Sigmoid colon (tissue), 7 donors: Measurements from ENCODE around the gene NUP188. TPM values are rescaled to one million over a fixed set of nuclear protein-coding genes. Genes with fewer than 3 reads are reported as not detected.

ENCODE experiments used
- DNase-seq: peaks from one replicate; pipeline ENCODE4 v3.0.0-alpha.2; 2019
- H3K27ac ChIP-seq, 4 donors: fragments of 200-600 bp; sonication (generic); one replicate each; pipeline ENCODE4 v1.5.1; 2016 to 2019; ENCODE audit warnings: mild to moderate bottlenecking in 1 of 4
- H3K27me3 ChIP-seq, 3 donors: fragments of 200-600 bp; sonication (generic); one replicate each; pipeline ENCODE4 v1.5.1; 2019; ENCODE audit warnings: mild to moderate bottlenecking in 1 of 3
- H3K36me3 ChIP-seq, 4 donors: fragments of 200-600 bp; sonication (generic); one replicate each; pipeline ENCODE4 v1.5.1; 2016 to 2019
- H3K4me1 ChIP-seq, 4 donors: fragments of 200-600 bp; sonication (generic); one replicate each; pipeline ENCODE4 v1.5.1; 2017 to 2019
- H3K4me3 ChIP-seq, 4 donors: fragments of 200-600 bp; sonication (generic); one replicate each; pipeline ENCODE4 v1.5.1; 2017 to 2019; ENCODE audit warnings: mild to moderate bottlenecking in 2 of 4, moderate library complexity in 1 of 4
- H3K9me3 ChIP-seq, 4 donors: fragments of 200-600 bp in 3 of 4; sonication (generic) in 3 of 4; one replicate each; pipeline versions ENCODE4 v1.5.1 to v1.6.1; 2013 to 2019
- EP300 ChIP-seq, 4 donors: sonication (generic); formaldehyde crosslinking; IDR thresholded peaks; one replicate each; pipeline ENCODE4 v1.6.1; 2017; ENCODE audit warnings: antibody characterized with exemption in 4 of 4
- POLR2A ChIP-seq, 2 donors: fragments of 450-650 bp; IDR thresholded peaks; one replicate each; pipeline ENCODE4 v1.6.1; 2016; ENCODE audit warnings: antibody characterized with exemption in 2 of 2, mild to moderate bottlenecking in 2 of 2, moderate library complexity in 2 of 2
- POLR2AphosphoS5 ChIP-seq, 4 donors: sonication (generic); formaldehyde crosslinking; IDR thresholded peaks; one replicate each; pipeline ENCODE4 v1.6.1; 2017; ENCODE audit warnings: antibody characterized with exemption in 4 of 4
- WGBS, 2 donors: extraction: QIAGEN DNeasy Blood & Tissue Kit; methylation state at CpG; one replicate each; pipeline ENCODE4 v1.1.7; 2013; 5-methylcytosine and 5-hydroxymethylcytosine counted together
- intact Hi-C: fragments of 100-400 bp; cut with DNase I; formaldehyde crosslinking; loops from one replicate; pipeline ENCODE4 v1.15.1; 2023
- polyA plus RNA-seq, 3 donors: library from polyadenylated mRNA; stranded (reverse); fragments of 200-250 nt; gene quantifications; one replicate each; pipeline ENCODE4 v1.2.3, GENCODE V29; 2013
- total RNA-seq, 4 donors: library from RNA; depleted of rRNA; stranded (reverse); fragments of >200 nt; gene quantifications; one replicate each; pipeline ENCODE4 v1.1.0, GENCODE V29; 2016
- TF ChIP-seq, protein P1 (sequence below), 4 experiments: fragments of 450-650 bp in 3 of 4; fragments of 200-600 bp in 1 of 4; IDR thresholded peaks; one replicate each; pipeline ENCODE4 v1.5.1; 2016 to 2019; ENCODE audit warnings: antibody characterized with exemption in 4 of 4, mild to moderate bottlenecking in 3 of 4, moderate library complexity in 2 of 4
- donor health status: healthy with polysubstance abuse.
- donor health status: Bipolar disorder and iron deficiency.
- donor health status: healthy.

Gene NUP188
- total and polyA plus RNA-seq, 7 donors: 3.7 to 28.8 (median 21.3) TPM

DNA sequence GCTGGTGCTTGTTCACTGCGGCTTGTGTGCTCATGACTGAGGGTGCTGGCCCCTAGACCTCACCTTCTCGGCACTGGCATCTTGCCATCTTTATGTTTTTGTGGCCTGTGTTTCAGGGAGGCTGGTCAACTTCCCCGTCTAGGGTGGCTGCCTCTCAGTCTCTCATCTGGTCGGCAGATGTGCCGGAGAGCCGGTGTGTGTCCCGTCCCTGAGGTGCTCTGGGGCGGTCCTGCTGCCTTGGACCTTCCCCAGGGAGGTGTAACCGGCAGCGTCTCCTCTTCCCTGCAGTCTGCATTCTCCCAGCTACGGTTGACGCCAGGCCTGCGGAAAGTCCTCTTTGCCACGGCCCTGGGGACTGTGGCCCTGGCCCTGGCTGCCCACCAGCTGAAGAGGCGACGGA, 94.5 kb downstream of the NUP188 start:
- no peak for DNase-seq
- TF ChIP-seq POLR2A (IDR thresholded peaks at IDR 0.05): no peak
- no peak for TF ChIP-seq POLR2AphosphoS5 (IDR thresholded peaks at IDR 0.05)
- TF ChIP-seq EP300 (IDR thresholded peaks at IDR 0.05): no peak
- TF ChIP-seq, protein P1, sequence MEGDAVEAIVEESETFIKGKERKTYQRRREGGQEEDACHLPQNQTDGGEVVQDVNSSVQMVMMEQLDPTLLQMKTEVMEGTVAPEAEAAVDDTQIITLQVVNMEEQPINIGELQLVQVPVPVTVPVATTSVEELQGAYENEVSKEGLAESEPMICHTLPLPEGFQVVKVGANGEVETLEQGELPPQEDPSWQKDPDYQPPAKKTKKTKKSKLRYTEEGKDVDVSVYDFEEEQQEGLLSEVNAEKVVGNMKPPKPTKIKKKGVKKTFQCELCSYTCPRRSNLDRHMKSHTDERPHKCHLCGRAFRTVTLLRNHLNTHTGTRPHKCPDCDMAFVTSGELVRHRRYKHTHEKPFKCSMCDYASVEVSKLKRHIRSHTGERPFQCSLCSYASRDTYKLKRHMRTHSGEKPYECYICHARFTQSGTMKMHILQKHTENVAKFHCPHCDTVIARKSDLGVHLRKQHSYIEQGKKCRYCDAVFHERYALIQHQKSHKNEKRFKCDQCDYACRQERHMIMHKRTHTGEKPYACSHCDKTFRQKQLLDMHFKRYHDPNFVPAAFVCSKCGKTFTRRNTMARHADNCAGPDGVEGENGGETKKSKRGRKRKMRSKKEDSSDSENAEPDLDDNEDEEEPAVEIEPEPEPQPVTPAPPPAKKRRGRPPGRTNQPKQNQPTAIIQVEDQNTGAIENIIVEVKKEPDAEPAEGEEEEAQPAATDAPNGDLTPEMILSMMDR (IDR thresholded peaks at IDR 0.05): no peak
- Histone ChIP-seq H3K27ac (no peak overlapping the region), H3K9me3 (no peaks in the 10 kb centered on the region), H3K27me3 (no peaks in the 10 kb centered on the region), H3K4me1 (peaks cover 0 to 19% (median 16%) of the 10 kb centered on the region in 4 donors), H3K4me3 (no peak overlapping the region), H3K36me3 (peaks cover 0 to 67% (median 30%) of the 10 kb centered on the region in 4 donors)
- 90 to 96% methylated on average over 16 of the region's 16 CpGs for WGBS, 2 donors
- intact Hi-C loops: no loop called here

DNA sequence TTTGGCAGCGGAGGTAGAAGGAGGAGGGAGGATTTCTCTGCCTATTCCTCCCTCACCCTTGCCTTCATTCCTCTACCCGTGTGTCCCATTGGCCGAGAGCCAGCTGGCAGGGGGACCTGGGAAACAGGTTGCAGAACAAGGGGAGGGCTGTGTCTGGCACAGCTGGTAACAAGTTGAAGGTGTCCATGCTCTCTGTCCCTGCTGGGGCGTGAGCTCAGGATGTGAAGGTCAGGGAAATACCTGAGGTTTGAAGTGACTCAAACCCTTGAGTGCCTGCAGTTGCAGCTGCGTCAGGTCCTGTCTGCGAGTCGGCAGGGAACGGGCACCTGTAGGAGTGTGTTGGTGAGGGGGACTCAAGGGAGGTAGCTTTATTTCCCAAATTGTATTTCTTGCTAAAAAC, 105.1 kb downstream of the NUP188 start:
- no peak overlapping the region for H3K4me3 ChIP-seq
- H3K27me3 ChIP-seq: no peaks in the 10 kb centered on the region
- no peaks in the 10 kb centered on the region for H3K9me3 ChIP-seq
- H3K27ac ChIP-seq: no peak overlapping the region
- H3K4me1 ChIP-seq: no peaks in the 10 kb centered on the region
- intact Hi-C loops: no loop called here
- no peak for DNase-seq
- WGBS, 2 donors: 23 to 69% methylated on average over 8 of the region's 8 CpGs
- TF ChIP-seq, protein P1 (IDR thresholded peaks at IDR 0.05): no peak
- TF ChIP-seq EP300 (IDR thresholded peaks at IDR 0.05) (no peak), POLR2AphosphoS5 (IDR thresholded peaks at IDR 0.05) (no peak), POLR2A (IDR thresholded peaks at IDR 0.05) (no peak)
- H3K36me3 ChIP-seq: peaks cover 22 to 96% (median 25%) of the 10 kb centered on the region in 4 donors

DNA sequence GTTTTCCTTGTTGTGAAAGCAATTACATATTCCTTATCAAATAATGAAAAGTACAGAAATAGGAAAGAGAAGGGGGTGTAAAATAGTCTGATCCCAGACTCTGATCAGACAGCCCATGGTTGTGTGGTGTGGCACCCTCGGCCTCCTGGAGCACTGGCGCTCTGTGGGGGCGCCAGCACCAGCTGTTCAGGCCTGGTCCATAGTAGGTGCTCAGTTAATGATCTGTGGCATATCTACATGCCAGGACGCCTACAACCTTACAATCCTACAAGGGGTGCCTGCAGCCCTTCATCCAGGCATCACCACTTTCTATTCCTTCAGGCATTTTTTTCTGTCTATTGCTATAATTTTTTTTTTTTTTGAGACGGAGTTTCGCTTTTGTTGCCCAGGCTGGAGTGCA, 105.5 kb downstream of the NUP188 start:
- WGBS, 2 donors: 77 to 89% methylated on average over 6 of the region's 6 CpGs
- H3K4me3 ChIP-seq: no peak overlapping the region
- H3K27me3 ChIP-seq: no peaks in the 10 kb centered on the region
- TF ChIP-seq, protein P1 (IDR thresholded peaks at IDR 0.05): no peak
- no peak for TF ChIP-seq POLR2AphosphoS5 (IDR thresholded peaks at IDR 0.05)
- no peak for TF ChIP-seq EP300 (IDR thresholded peaks at IDR 0.05)
- TF ChIP-seq POLR2A (IDR thresholded peaks at IDR 0.05): no peak
- no peak for DNase-seq
- H3K9me3 ChIP-seq: no peaks in the 10 kb centered on the region
- H3K4me1 ChIP-seq: no peaks in the 10 kb centered on the region
- H3K27ac ChIP-seq: no peak overlapping the region
- intact Hi-C loops: no loop called here
- H3K36me3 ChIP-seq: peaks cover 17 to 95% (median 24%) of the 10 kb centered on the region in 4 donors

DNA sequence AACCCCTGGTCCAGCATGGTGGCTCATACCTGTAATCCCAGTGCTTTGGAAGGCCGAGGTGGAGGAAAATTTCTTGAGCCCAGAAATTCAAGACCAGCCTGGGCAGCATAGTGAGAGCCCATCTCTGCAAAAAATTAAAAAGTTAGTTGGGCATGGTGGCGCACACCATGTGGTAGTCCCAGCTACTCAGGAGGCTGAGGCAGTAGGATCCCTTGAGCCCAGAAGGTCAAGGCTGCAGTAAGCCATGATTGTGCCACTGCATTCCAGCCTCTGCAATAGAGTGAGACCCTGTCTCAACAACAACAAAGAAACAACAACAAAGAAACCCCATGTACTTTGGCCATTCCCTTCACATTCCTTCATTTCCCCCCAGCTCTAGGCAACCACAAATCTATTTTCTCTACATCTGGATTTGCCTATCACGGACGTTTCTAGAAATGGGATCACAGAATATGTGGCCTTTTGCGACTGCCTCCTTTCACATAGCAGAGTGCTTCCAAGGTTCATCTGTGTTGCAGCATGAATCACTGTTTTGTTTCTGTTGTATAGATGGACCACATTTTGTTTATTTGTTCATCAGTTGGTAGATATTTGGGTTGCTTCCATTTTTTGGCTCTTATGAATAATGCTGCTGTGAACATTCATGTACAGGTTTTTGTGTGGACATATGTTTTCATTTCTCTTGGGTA, 106.8 kb downstream of the NUP188 start:
- intact Hi-C loops: no loop called here
- WGBS, 2 donors: 94% methylated on average over 5 of the region's 5 CpGs
- Histone ChIP-seq H3K27me3 (no peaks in the 10 kb centered on the region), H3K9me3 (no peaks in the 10 kb centered on the region), H3K27ac (no peak overlapping the region), H3K4me3 (no peak overlapping the region), H3K4me1 (no peaks in the 10 kb centered on the region), H3K36me3 (peaks cover 4 to 95% (median 15%) of the 10 kb centered on the region in 4 donors)
- DNase-seq: no peak
- TF ChIP-seq POLR2A (IDR thresholded peaks at IDR 0.05) (no peak), EP300 (IDR thresholded peaks at IDR 0.05) (no peak), POLR2AphosphoS5 (IDR thresholded peaks at IDR 0.05) (no peak)
- TF ChIP-seq, protein P1 (IDR thresholded peaks at IDR 0.05): no peak

Other genes with a start within 250 kb of the NUP188 start
- gene PKN3, start 245.2 kb upstream of the NUP188 start, total RNA-seq: 1 to 10 TPM; 1.6 to 5.5 (median 3.1) TPM
- 1 to 10 TPM; 1.6 to 7.2 (median 1.8) TPM for gene PKN3, start 245.2 kb upstream of the NUP188 start, polyA plus RNA-seq
- gene ZDHHC12, start 223.6 kb upstream of the NUP188 start, total RNA-seq: 10 to 100 TPM; 13.3 to 46.2 (median 15.3) TPM
- gene ZDHHC12, start 223.6 kb upstream of the NUP188 start, polyA plus RNA-seq: 100 to 1,000 TPM in 1 of 3 donors, 10 to 100 TPM in 2; 72.6 to 123 (median 73.9) TPM
- 10 to 100 TPM; 41.6 to 65.4 (median 51.9) TPM for gene ZER1, start 175.8 kb upstream of the NUP188 start, total RNA-seq
- gene ZER1, start 175.8 kb upstream of the NUP188 start, polyA plus RNA-seq: 10 to 100 TPM; 30.0 to 37.9 (median 34.8) TPM
- gene TBC1D13, start 160.4 kb upstream of the NUP188 start, total RNA-seq: 10 to 100 TPM; 13.0 to 25.8 (median 17.8) TPM
- 10 to 100 TPM in 2 of 3 donors, 1 to 10 TPM in 1; 9.0 to 18.0 (median 10.4) TPM for gene TBC1D13, start 160.4 kb upstream of the NUP188 start, polyA plus RNA-seq
- 10 to 100 TPM in 2 of 4 donors, 1 to 10 TPM in 2; 5.9 to 15.7 (median 9.0) TPM for gene ENDOG, start 129.2 kb upstream of the NUP188 start, total RNA-seq
- gene ENDOG, start 129.2 kb upstream of the NUP188 start, polyA plus RNA-seq: 10 to 100 TPM; 30.6 to 49.0 (median 37.9) TPM
- gene SPOUT1, start 117.9 kb upstream of the NUP188 start, total RNA-seq: 10 to 100 TPM; 12.1 to 31.6 (median 25.9) TPM
- gene SPOUT1, start 117.9 kb upstream of the NUP188 start, polyA plus RNA-seq: 10 to 100 TPM in 1 of 3 donors, 1 to 10 TPM in 2; 4.8 to 28.1 (median 5.8) TPM
- gene KYAT1, start 65.7 kb upstream of the NUP188 start, total RNA-seq: 1 to 10 TPM; 3.9 to 8.0 (median 5.2) TPM
- gene KYAT1, start 65.7 kb upstream of the NUP188 start, polyA plus RNA-seq: 1 to 10 TPM in 1 of 3 donors, under 1 TPM in 2; 0.60 to 4.5 (median 0.92) TPM
- 10 to 100 TPM; 26.0 to 59.5 (median 37.4) TPM for gene LRRC8A, start 65.6 kb upstream of the NUP188 start, total RNA-seq
- gene LRRC8A, start 65.6 kb upstream of the NUP188 start, polyA plus RNA-seq: 10 to 100 TPM in 1 of 3 donors, 1 to 10 TPM in 2; 4.8 to 25.2 (median 8.8) TPM
- 10 to 100 TPM; 15.5 to 30.5 (median 20.1) TPM for gene PHYHD1, start 26.7 kb upstream of the NUP188 start, total RNA-seq
- 10 to 100 TPM in 1 of 3 donors, 1 to 10 TPM in 2; 1.6 to 13.2 (median 8.1) TPM for gene PHYHD1, start 26.7 kb upstream of the NUP188 start, polyA plus RNA-seq
- gene DOLK, start 96 bp upstream of the NUP188 start, total RNA-seq: 10 to 100 TPM in 1 of 4 donors, 1 to 10 TPM in 3; 6.2 to 11.4 (median 9.3) TPM
- gene DOLK, start 96 bp upstream of the NUP188 start, polyA plus RNA-seq: 10 to 100 TPM in 1 of 3 donors, 1 to 10 TPM in 2; 2.4 to 11.1 (median 3.5) TPM
- 10 to 100 TPM; 66.7 to 78.3 (median 72.9) TPM for gene SH3GLB2, start 80.6 kb downstream of the NUP188 start, total RNA-seq
- 100 to 1,000 TPM in 1 of 3 donors, 10 to 100 TPM in 2; 49.7 to 143 (median 62.5) TPM for gene SH3GLB2, start 80.6 kb downstream of the NUP188 start, polyA plus RNA-seq
- gene MIGA2, start 88.9 kb downstream of the NUP188 start, total RNA-seq: 10 to 100 TPM; 18.1 to 30.5 (median 25.1) TPM
- gene MIGA2, start 88.9 kb downstream of the NUP188 start, polyA plus RNA-seq: 10 to 100 TPM in 1 of 3 donors, 1 to 10 TPM in 2; 8.4 to 44.3 (median 9.9) TPM
- 1 to 10 TPM; 2.3 to 4.3 (median 3.4) TPM for gene DOLPP1, start 133.4 kb downstream of the NUP188 start, total RNA-seq
- 10 to 100 TPM in 1 of 3 donors, 1 to 10 TPM in 2; 9.0 to 39.4 (median 9.7) TPM for gene DOLPP1, start 133.4 kb downstream of the NUP188 start, polyA plus RNA-seq
- gene CRAT, start 163.1 kb downstream of the NUP188 start, total RNA-seq: 10 to 100 TPM; 49.6 to 58.8 (median 52.7) TPM
- gene CRAT, start 163.1 kb downstream of the NUP188 start, polyA plus RNA-seq: 10 to 100 TPM; 49.8 to 66.8 (median 58.3) TPM
- 10 to 100 TPM; 50.2 to 79.5 (median 77.4) TPM for gene PTPA, start 163.7 kb downstream of the NUP188 start, total RNA-seq
- 100 to 1,000 TPM in 1 of 3 donors, 10 to 100 TPM in 2; 67.3 to 141 (median 88.3) TPM for gene PTPA, start 163.7 kb downstream of the NUP188 start, polyA plus RNA-seq
- gene IER5L, start 230.6 kb downstream of the NUP188 start, total RNA-seq: 10 to 100 TPM in 2 of 4 donors, 1 to 10 TPM in 2; 4.4 to 17.4 (median 10.2) TPM
- 1 to 10 TPM; 2.3 to 6.7 (median 6.0) TPM for gene IER5L, start 230.6 kb downstream of the NUP188 start, polyA plus RNA-seq